Panc1 (cell line): ENCODE results near the gene PIGL.

Experiments used
- POLR2AphosphoS5 ChIP-seq: IDR thresholded peaks from 2 replicates; pipeline ENCODE4 v1.6.1; 2012; ENCODE audit warnings: mild to moderate bottlenecking, low read depth, low read length, moderate library complexity
- SIN3A ChIP-seq: IDR thresholded peaks from 2 replicates; pipeline ENCODE4 v1.6.1; 2012; ENCODE audit warnings: low read depth, mild to moderate bottlenecking, low read length, moderate library complexity, borderline replicate concordance; ENCODE audit not compliant: insufficient read depth
- TCF7L2 ChIP-seq: IDR thresholded peaks from 2 replicates; pipeline ENCODE4 v1.6.1; 2011; ENCODE audit warnings: mild to moderate bottlenecking, low read depth, low read length, inconsistent platforms
- TF ChIP-seq, protein P1 (sequence below): fragments of 450-650 bp; IDR thresholded peaks from 2 replicates; pipeline ENCODE4 v1.5.1; 2017; ENCODE audit warnings: mild to moderate bottlenecking

DNA sequence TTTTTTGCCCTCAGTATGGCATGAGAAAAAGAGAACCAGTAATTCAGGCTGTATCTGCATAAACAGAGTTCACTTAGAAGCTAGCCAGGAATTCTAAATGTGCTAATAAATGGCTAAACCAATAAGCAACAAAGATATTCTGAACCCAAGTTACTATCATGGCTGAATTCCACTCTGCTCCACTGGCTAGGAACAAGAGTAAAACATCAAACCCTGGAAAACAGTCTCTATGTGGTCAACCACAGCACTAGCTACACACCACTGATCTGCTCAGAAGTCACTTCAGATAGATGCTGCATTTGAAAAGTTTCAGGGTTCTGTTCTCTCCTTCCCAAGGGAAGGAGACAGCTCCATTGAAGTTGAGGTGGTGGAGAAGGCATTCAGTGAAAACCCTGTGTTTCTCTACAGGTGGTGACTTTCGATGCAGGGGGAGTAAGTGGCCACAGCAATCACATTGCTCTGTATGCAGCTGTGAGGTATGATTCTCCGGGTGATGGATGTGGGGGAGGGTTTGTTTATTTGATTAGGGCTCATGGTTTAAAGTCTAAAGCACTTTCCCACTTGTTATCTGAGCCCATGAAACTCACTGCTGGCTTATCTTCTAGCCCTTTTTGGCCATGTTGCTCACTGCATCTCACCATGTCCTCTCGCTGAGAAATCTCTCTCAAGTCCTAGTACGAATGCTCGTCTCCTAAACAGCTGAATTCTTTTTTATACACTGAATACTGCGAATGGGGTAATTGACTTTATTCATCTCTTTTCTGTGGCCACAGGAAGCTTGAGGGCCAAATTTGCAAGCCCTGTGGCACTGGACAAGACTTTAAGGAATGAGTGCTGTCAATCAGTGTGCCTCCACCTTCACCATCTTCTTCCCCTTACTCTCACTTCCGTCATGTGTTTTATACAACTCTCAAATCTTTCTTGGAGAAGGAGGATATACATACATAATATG lies 96.4 kb downstream of the PIGL start:
- TF ChIP-seq, protein P1, sequence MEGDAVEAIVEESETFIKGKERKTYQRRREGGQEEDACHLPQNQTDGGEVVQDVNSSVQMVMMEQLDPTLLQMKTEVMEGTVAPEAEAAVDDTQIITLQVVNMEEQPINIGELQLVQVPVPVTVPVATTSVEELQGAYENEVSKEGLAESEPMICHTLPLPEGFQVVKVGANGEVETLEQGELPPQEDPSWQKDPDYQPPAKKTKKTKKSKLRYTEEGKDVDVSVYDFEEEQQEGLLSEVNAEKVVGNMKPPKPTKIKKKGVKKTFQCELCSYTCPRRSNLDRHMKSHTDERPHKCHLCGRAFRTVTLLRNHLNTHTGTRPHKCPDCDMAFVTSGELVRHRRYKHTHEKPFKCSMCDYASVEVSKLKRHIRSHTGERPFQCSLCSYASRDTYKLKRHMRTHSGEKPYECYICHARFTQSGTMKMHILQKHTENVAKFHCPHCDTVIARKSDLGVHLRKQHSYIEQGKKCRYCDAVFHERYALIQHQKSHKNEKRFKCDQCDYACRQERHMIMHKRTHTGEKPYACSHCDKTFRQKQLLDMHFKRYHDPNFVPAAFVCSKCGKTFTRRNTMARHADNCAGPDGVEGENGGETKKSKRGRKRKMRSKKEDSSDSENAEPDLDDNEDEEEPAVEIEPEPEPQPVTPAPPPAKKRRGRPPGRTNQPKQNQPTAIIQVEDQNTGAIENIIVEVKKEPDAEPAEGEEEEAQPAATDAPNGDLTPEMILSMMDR = no peak
- TF ChIP-seq POLR2AphosphoS5 = no peak
- no peak for TF ChIP-seq SIN3A
- no peak for TF ChIP-seq TCF7L2
